ENCODE results near the gene ZNF195. TPM values are rescaled to one million over a fixed set of nuclear protein-coding genes. Genes with fewer than 3 reads are reported as not detected.

The ZNF195 gene
- total RNA-seq, 1 experiment from 2014 or later, result 47.7 TPM

GRCh38 chr11:3339340-3339624 is 39.7 kb downstream of the ZNF195 start:
- CTCF ChIA-PET, result no interaction called here
- Histone ChIP-seq H3K4me3 (replicated peaks in 1 of 2; ENCODE audit: low read depth in 1 of 2, low read length in 2 of 2) (no peak overlapping the region), H3K36me3 (ENCODE audit: control insufficient read depth in 1 of 2, insufficient read depth in 2 of 2, low read length in 2 of 2) (no peaks in the 10 kb centered on the region), H3K4me1 (ENCODE audit: control insufficient read depth in 1 of 2, insufficient read depth in 2 of 2, low read length in 2 of 2) (peaks cover 0 to 8% of the 10 kb centered on the region in 2 experiments; a peak in 1 of 4 replicates), H3K4me2 (ENCODE audit: low read length) (no peak overlapping the region), H2AFZ (ENCODE audit: low read depth, low read length, poor library complexity, severe bottlenecking) (no peak overlapping the region), H3K9me2 (ENCODE audit: insufficient read depth) (no peaks in the 10 kb centered on the region), H3K79me2 (ENCODE audit: insufficient read depth, low read length) (no peaks in the 10 kb centered on the region), H4K20me1 (ENCODE audit: insufficient read depth) (no peaks in the 10 kb centered on the region; the same call in 1 of the 2 replicates), H3K27ac (ENCODE audit: low read depth, low read length) (no peak overlapping the region), H3K9ac (ENCODE audit: low read length) (no peak overlapping the region), H3K27me3 (ENCODE audit: insufficient read depth, low read length) (no peaks in the 10 kb centered on the region), H3K9me3 (ENCODE audit: control insufficient read depth in 1 of 2, insufficient read depth in 1 of 2, low read depth in 1 of 2, low read length in 2 of 2) (no peaks in the 10 kb centered on the region)
- ATAC-seq (no peak), DNase-seq (ENCODE audit: low read depth, low spot score) (no peak)
- RAD21 ChIA-PET (ENCODE audit: low non-redundant PET in 1 of 2, low total read pairs in 2 of 2, uncharacterized antibody in 2 of 2, unreplicated experiment in 2 of 2), result no interaction called here
- intact Hi-C loops (cut with micrococcal nuclease), result no loop called here
- TF ChIP-seq ZFX (IDR thresholded peaks at IDR 0.05), result no peak
- no peak for TF ChIP-seq JUND (IDR thresholded peaks at IDR 0.05)
- no peak for TF ChIP-seq YY1 (IDR thresholded peaks at IDR 0.05; ENCODE audit: extremely low read depth, insufficient replicate concordance, low read depth, low read length)
- TF ChIP-seq EGR1 (IDR thresholded peaks at IDR 0.05; ENCODE audit: low read depth), result no peak
- no peak for TF ChIP-seq CBX3 (IDR thresholded peaks at IDR 0.05; ENCODE audit: low read depth)
- no peak for TF ChIP-seq SRF (IDR thresholded peaks at IDR 0.05; ENCODE audit: low read depth)
- TF ChIP-seq ZBTB33 (IDR thresholded peaks at IDR 0.05; ENCODE audit: extremely low read depth, insufficient replicate concordance, low read length), result no peak
- no peak for TF ChIP-seq RAD21 (IDR thresholded peaks at IDR 0.05; ENCODE audit: low read depth)
- no TSS peak for BruUV-seq (replicated peaks)
- POLR2A ChIA-PET, result no interaction called here

- CTCF ChIA-PET, result no interaction called here
- Histone ChIP-seq H3K4me1 (ENCODE audit: control insufficient read depth in 1 of 2, insufficient read depth in 2 of 2, low read length in 2 of 2) (peaks cover 0 to 8% of the 10 kb centered on the region in 2 experiments; a peak in 1 of 4 replicates), H3K27ac (ENCODE audit: low read depth, low read length) (no peak overlapping the region), H3K9ac (ENCODE audit: low read length) (no peak overlapping the region), H3K4me2 (ENCODE audit: low read length) (no peak overlapping the region), H3K4me3 (replicated peaks in 1 of 2; ENCODE audit: low read depth in 1 of 2, low read length in 2 of 2) (no peak overlapping the region), H4K20me1 (ENCODE audit: insufficient read depth) (no peaks in the 10 kb centered on the region), H3K27me3 (ENCODE audit: insufficient read depth, low read length) (no peaks in the 10 kb centered on the region), H2AFZ (ENCODE audit: low read depth, low read length, poor library complexity, severe bottlenecking) (no peak overlapping the region), H3K79me2 (ENCODE audit: insufficient read depth, low read length) (no peaks in the 10 kb centered on the region), H3K9me2 (ENCODE audit: insufficient read depth) (no peaks in the 10 kb centered on the region), H3K36me3 (ENCODE audit: control insufficient read depth in 1 of 2, insufficient read depth in 2 of 2, low read length in 2 of 2) (no peaks in the 10 kb centered on the region), H3K9me3 (ENCODE audit: control insufficient read depth in 1 of 2, insufficient read depth in 1 of 2, low read depth in 1 of 2, low read length in 2 of 2) (no peaks in the 10 kb centered on the region)
- ATAC-seq (no peak), DNase-seq (ENCODE audit: low read depth, low spot score) (no peak)
- BruUV-seq (replicated peaks), result no TSS peak
- POLR2A ChIA-PET, result no interaction called here
- TF ChIP-seq SRF (IDR thresholded peaks at IDR 0.05; ENCODE audit: low read depth), result no peak
- TF ChIP-seq FOSL1 (IDR thresholded peaks at IDR 0.05; ENCODE audit: low read depth), result no peak
- no peak for TF ChIP-seq CBX3 (IDR thresholded peaks at IDR 0.05; ENCODE audit: low read depth)
- TF ChIP-seq ATF3 (IDR thresholded peaks at IDR 0.05), result no peak
- no peak for TF ChIP-seq REST (IDR thresholded peaks at IDR 0.05; ENCODE audit: low read depth)
- no peak for TF ChIP-seq CTCF (IDR thresholded peaks at IDR 0.05 in 2 of 3, conservative IDR thresholded peaks at IDR 0.05 in 1 of 3; ENCODE audit: borderline replicate concordance in 1 of 3, insufficient read depth in 1 of 3, low read depth in 2 of 3, low read length in 2 of 3)
- RAD21 ChIA-PET (ENCODE audit: low non-redundant PET in 1 of 2, low total read pairs in 2 of 2, uncharacterized antibody in 2 of 2, unreplicated experiment in 2 of 2), result no interaction called here
- intact Hi-C loops (cut with micrococcal nuclease), result no loop called here
These were observed 40.2 kb downstream of the ZNF195 start for GRCh38 chr11:3338569-3339339.

Measured in HCT116 (cell line).